ENCODE data around the gene OVAAL. TPM values are rescaled to one million over a fixed set of nuclear protein-coding genes. Genes with fewer than 3 reads are reported as not detected.

OVAAL gene
- total and polyA plus RNA-seq, 10 of the 15 experiments (the other 5 are each of a cell fraction or from before 2014, with no cell fraction given), result 0.04 to 0.33 (median 0.06) TPM; not detected in 7

- TF ChIP-seq, protein P1, sequence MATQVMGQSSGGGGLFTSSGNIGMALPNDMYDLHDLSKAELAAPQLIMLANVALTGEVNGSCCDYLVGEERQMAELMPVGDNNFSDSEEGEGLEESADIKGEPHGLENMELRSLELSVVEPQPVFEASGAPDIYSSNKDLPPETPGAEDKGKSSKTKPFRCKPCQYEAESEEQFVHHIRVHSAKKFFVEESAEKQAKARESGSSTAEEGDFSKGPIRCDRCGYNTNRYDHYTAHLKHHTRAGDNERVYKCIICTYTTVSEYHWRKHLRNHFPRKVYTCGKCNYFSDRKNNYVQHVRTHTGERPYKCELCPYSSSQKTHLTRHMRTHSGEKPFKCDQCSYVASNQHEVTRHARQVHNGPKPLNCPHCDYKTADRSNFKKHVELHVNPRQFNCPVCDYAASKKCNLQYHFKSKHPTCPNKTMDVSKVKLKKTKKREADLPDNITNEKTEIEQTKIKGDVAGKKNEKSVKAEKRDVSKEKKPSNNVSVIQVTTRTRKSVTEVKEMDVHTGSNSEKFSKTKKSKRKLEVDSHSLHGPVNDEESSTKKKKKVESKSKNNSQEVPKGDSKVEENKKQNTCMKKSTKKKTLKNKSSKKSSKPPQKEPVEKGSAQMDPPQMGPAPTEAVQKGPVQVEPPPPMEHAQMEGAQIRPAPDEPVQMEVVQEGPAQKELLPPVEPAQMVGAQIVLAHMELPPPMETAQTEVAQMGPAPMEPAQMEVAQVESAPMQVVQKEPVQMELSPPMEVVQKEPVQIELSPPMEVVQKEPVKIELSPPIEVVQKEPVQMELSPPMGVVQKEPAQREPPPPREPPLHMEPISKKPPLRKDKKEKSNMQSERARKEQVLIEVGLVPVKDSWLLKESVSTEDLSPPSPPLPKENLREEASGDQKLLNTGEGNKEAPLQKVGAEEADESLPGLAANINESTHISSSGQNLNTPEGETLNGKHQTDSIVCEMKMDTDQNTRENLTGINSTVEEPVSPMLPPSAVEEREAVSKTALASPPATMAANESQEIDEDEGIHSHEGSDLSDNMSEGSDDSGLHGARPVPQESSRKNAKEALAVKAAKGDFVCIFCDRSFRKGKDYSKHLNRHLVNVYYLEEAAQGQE (IDR thresholded peaks at IDR 0.05; ENCODE audit: low read depth, low read length), result no peak
- TF ChIP-seq, protein P2, sequence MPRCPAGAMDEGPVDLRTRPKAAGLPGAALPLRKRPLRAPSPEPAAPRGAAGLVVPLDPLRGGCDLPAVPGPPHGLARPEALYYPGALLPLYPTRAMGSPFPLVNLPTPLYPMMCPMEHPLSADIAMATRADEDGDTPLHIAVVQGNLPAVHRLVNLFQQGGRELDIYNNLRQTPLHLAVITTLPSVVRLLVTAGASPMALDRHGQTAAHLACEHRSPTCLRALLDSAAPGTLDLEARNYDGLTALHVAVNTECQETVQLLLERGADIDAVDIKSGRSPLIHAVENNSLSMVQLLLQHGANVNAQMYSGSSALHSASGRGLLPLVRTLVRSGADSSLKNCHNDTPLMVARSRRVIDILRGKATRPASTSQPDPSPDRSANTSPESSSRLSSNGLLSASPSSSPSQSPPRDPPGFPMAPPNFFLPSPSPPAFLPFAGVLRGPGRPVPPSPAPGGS (IDR thresholded peaks at IDR 0.05; ENCODE audit: borderline replicate concordance, insufficient read depth, low read depth, low read length, poor library complexity, severe bottlenecking), result no peak
- no peak for TF ChIP-seq GATAD2B (conservative IDR thresholded peaks at IDR 0.05; ENCODE audit: low read depth)
These were observed 14.7 kb upstream of the OVAAL start (continued) for GRCh38 chr1:180544050-180544449.

GRCh38 chr1:180545991-180546390, 12.8 kb upstream of the OVAAL start:
- intact Hi-C loops (cut with micrococcal nuclease; ENCODE audit: unreplicated experiment), result no loop called here
- no TSS peak for BruUV-seq (replicated peaks)
- in situ Hi-C loops (cut with MboI), result no loop called here
- H3K9me3 ChIP-seq (replicated peaks; ENCODE audit: control insufficient read depth, insufficient read depth, low read length), result no peaks in the 10 kb centered on the region
- H4K20me1 ChIP-seq (ENCODE audit: control insufficient read depth, insufficient read depth), result no peaks in the 10 kb centered on the region
- ChIA-PET CTCF (interaction anchor here (1.0 to 2.3 kb wide), 3 partner anchors 9 to 317 kb away, joined by 3 to 11 read pairs (median 3); no protein-coding TSS in a partner anchor), POLR2A (no interaction called here), RAD21 (ENCODE audit: unreplicated experiment) (interaction anchor here (0.9 to 1.1 kb wide), 2 partner anchors 87 to 316 kb away, joined by 3 read pairs; no protein-coding TSS in a partner anchor), SMC1A (ENCODE audit: uncharacterized antibody, unreplicated experiment) (interaction anchor here (0.9 to 1.2 kb wide), 3 partner anchors 31 to 318 kb away, joined by 3 to 4 read pairs (median 4); no protein-coding TSS in a partner anchor)
- ATAC-seq, result peak; percentile 42
- no peaks in the 10 kb centered on the region for H3K4me1 ChIP-seq (ENCODE audit: control insufficient read depth, insufficient read depth, low read length)
- no peaks in the 10 kb centered on the region for H3K79me2 ChIP-seq (ENCODE audit: control insufficient read depth, insufficient read depth, low read length)
- H3K4me2 ChIP-seq (ENCODE audit: control insufficient read depth, insufficient read depth), result no peak overlapping the region
- FAIRE-seq, result no peak
- H2AFZ ChIP-seq (ENCODE audit: control insufficient read depth, low read depth, low read length), result no peak overlapping the region
- no peaks in the 10 kb centered on the region; a peak in 1 of 4 replicates for H3K27me3 ChIP-seq (replicated peaks in 1 of 2; ENCODE audit: control insufficient read depth in 2 of 2, insufficient read depth in 2 of 2, low read length in 1 of 2)
- no peak for DNase-seq (ENCODE audit: low read depth, low spot score)
- no peak overlapping the region for H3K4me3 ChIP-seq
- no peak overlapping the region for H3K27ac ChIP-seq (ENCODE audit: control insufficient read depth, insufficient read depth)
- 44% methylated on average over 1 of the region's 1 CpG for WGBS (ENCODE audit: insufficient coverage, insufficient replicate concordance, low lambda C conversion rate, missing lambda C conversion rate)
- no peak overlapping the region for H3K9ac ChIP-seq (ENCODE audit: control insufficient read depth, insufficient read depth, low read length)
- H3K36me3 ChIP-seq (ENCODE audit: control insufficient read depth in 2 of 2, insufficient read depth in 2 of 2, low read length in 1 of 2), result no peaks in the 10 kb centered on the region
- TF ChIP-seq RELB (IDR thresholded peaks at IDR 0.05; ENCODE audit: low read depth), result no peak
- TF ChIP-seq WRNIP1 (IDR thresholded peaks at IDR 0.05; ENCODE audit: borderline replicate concordance, low read depth, low read length), result no peak
- TF ChIP-seq RAD51 (IDR thresholded peaks at IDR 0.05), result no peak
- no peak for TF ChIP-seq RFX5 (IDR thresholded peaks at IDR 0.05; ENCODE audit: low read depth, low read length)
- no peak for TF ChIP-seq MLLT1 (IDR thresholded peaks at IDR 0.05)
- TF ChIP-seq ELK1 (IDR thresholded peaks at IDR 0.05; ENCODE audit: low read depth, low read length), result no peak
- TF ChIP-seq MTA2 (IDR thresholded peaks at IDR 0.05; ENCODE audit: low read depth), result no peak
- no peak for TF ChIP-seq GATAD2B (conservative IDR thresholded peaks at IDR 0.05; ENCODE audit: low read depth)
